ENCODE data around the gene GALNT17.

DNA sequence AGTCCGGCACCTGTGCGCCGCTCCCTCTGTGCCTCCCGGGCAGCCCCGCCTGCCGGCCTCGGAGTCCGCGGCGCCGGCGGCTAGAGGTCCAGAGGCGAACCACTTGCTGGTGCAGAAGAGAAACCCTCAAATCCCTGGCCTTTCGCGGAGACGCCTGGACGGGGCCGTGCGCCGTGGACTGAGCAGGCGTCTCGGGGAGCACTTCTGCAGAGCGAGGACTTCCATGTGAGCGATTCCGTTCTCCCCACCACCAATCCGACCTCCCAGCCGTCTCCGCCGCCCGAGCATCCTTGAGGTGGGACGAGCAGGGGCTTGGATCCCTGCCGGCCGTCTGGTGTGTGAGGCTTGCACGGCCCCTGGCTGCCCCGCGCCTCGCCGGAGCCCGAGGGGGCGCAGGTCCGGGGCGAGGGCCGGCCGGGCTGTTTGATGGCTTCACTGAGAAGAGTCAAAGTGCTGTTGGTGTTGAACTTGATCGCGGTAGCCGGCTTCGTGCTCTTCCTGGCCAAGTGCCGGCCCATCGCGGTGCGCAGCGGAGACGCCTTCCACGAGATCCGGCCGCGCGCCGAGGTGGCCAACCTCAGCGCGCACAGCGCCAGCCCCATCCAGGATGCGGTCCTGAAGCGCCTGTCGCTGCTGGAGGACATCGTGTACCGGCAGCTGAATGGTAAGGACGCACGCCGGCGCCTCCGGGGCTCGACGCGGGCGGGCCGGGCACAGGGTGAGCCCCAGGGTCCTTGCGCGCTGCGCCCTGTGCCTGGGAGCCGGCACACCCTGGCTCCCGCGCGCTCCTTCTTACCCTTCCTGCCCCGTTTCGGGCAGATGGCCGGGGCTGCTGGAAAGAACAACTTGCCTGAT, 660 bp downstream of the GALNT17 start:
- TF ChIP-seq POLR2AphosphoS5 (IDR thresholded peaks at IDR 0.05; ENCODE audit: low read depth, low read length) = no peak
- TF ChIP-seq TAF1 (IDR thresholded peaks at IDR 0.05; ENCODE audit: borderline replicate concordance, insufficient read depth, low read length) = no peak
- TF ChIP-seq REST (IDR thresholded peaks at IDR 0.05; ENCODE audit: insufficient read depth in 1 of 2, low read depth in 2 of 2, low read length in 2 of 2) = no peak
- no peak for TF ChIP-seq SIN3A (IDR thresholded peaks at IDR 0.05; ENCODE audit: borderline replicate concordance, insufficient read depth, low read length)
- no peak for TF ChIP-seq FOXP2 (optimal IDR thresholded peaks at IDR 0.05; ENCODE audit: borderline replicate concordance, extremely low read depth, extremely low read length, insufficient read depth)
